GM18526 (cell line): ENCODE measurements around the gene DCUN1D2.

ENCODE experiments used
- POLR2A ChIP-seq: IDR thresholded peaks from 3 replicates; pipeline ENCODE4 v1.6.1; 2011; ENCODE audit not compliant: insufficient read length; ENCODE audit errors: extremely low read depth

DCUN1D2 gene

DNA sequence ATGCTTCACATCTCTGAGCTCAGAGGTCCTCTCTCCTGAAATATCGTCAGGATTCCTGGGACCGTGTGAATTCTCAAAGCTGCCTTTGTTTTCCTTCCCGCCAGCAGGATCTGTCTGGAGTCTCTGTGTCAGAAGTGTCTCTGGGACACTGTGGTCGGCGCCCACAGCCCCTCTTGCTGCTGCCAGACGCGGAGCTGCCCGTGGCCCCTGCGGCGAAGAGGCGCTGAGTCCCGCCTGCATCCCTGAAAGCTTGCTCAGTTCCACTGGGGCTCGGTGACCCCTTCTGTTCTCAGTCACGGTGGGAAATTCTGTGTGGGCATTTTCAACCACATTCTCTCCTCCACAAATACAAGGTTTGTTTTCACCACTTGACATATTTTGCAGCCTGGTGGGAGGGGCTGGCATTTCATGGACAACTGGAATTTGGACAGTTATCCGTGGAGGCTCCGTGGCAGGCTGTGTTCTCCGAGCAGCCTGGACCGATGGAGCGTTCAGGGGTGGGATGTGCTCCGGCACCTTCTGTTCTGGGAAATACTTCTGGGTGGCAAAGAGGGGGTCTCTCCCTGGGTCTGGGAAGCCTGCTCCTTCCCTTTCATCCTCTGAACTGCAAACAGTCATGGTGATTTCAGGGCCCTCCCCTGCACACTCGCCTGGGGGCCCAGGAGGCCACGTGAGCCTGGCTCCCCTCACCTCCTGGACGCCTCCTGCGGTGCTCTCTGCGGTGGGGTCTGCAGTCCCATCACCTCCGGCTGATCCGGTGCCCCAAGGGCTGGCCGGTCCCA, 84.0 kb downstream of the DCUN1D2 start:
- TF ChIP-seq POLR2A = no peak
